Gastrocnemius medialis (tissue), 4 donors: ENCODE measurements around the gene PROKR2. TPM values are rescaled to one million over a fixed set of nuclear protein-coding genes. Genes with fewer than 3 reads are reported as not detected.

Experiments
- ATAC-seq, 2 donors: fragments of 150-250 bp; one replicate each; pipeline ENCODE4 v1.9.1; 2016
- DNase-seq, 2 donors: peaks; one replicate each; pipeline ENCODE4 v3.0.0-alpha.2; 2019
- H3K27ac ChIP-seq, 4 donors: fragments of 200-600 bp; sonication (generic); 1 replicate in 1 of 4; 2 replicates in 3 of 4; pipeline ENCODE4 v1.5.1; 2016 to 2018; ENCODE audit warnings: mild to moderate bottlenecking in 2 of 4, moderate library complexity in 1 of 4
- H3K27me3 ChIP-seq, 3 donors: fragments of 200-600 bp; sonication (generic) in 2 of 3; 1 replicate in 1 of 3; 2 replicates in 2 of 3; pipeline versions ENCODE4 v1.5.1 to v1.6.0; 2016 to 2019; ENCODE audit warnings: mild to moderate bottlenecking in 1 of 3, moderate library complexity in 1 of 3
- H3K36me3 ChIP-seq, 2 donors: fragments of 200-600 bp; sonication (generic) in 1 of 2; one replicate each; pipeline ENCODE4 v1.5.1; 2017 to 2018
- H3K4me1 ChIP-seq, 2 donors: fragments of 200-600 bp; sonication (generic) in 1 of 2; one replicate each; pipeline ENCODE4 v1.5.1; 2016 to 2017; ENCODE audit warnings: mild to moderate bottlenecking in 2 of 2
- H3K4me3 ChIP-seq, 4 donors: fragments of 200-600 bp; sonication (generic) in 3 of 4; 1 replicate in 1 of 4; 2 replicates in 3 of 4; pipeline ENCODE4 v1.5.1; 2016 to 2019; ENCODE audit warnings: mild to moderate bottlenecking in 2 of 4
- H3K9me3 ChIP-seq, 3 donors: fragments of 200-600 bp; sonication (generic) in 2 of 3; 1 replicate in 1 of 3; 2 replicates in 2 of 3; pipeline ENCODE4 v1.5.1; 2016 to 2019
- CTCF ChIP-seq, 5 experiments: fragments of 450-650 bp in 3 of 5; fragments of 200-600 bp in 2 of 5; sonication (generic) in 2 of 5; IDR thresholded peaks in 4 of 5; conservative IDR thresholded peaks in 1 of 5; 1 replicate in 4 of 5; 2 replicates in 1 of 5; pipeline ENCODE4 v1.5.1; 2016 to 2019; ENCODE audit warnings: antibody characterized with exemption in 5 of 5, mild to moderate bottlenecking in 3 of 5, moderate library complexity in 3 of 5
- POLR2A ChIP-seq, 2 donors: fragments of 450-650 bp; IDR thresholded peaks; one replicate each; pipeline ENCODE4 v1.6.1; 2017; ENCODE audit warnings: antibody characterized with exemption in 2 of 2, mild to moderate bottlenecking in 2 of 2, moderate library complexity in 2 of 2
- in situ Hi-C, 4 donors: fragments of 200-750 bp; cut with MboI; loops; one replicate each; pipeline versions ENCODE4 v1.15.0 to v1.8.0; 2017; ENCODE audit warnings: low sequenced_read_pairs in 4 of 4
- intact Hi-C: fragments of 100-400 bp; cut with DNase I; formaldehyde crosslinking; loops from one replicate; pipeline ENCODE4 v1.15.1; 2023; ENCODE audit warnings: low total_unique reads
- total RNA-seq, 4 donors: library from RNA; depleted of rRNA; stranded (reverse); fragments of >200 nt; gene quantifications; one replicate each; pipeline versions ENCODE4 v1.1.0 to v1.2.3, GENCODE V29; 2016

The PROKR2 gene
- total RNA-seq, 4 donors from 2014 or later, result not detected

- in situ Hi-C loops, result no loop called here
Observed at GRCh38 chr20:5309971-5310370, 6.8 kb downstream of the PROKR2 start.

GRCh38 chr20:5298811-5299210 lies 17.9 kb downstream of the PROKR2 start:
- H3K9me3 ChIP-seq, result no peaks in the 10 kb centered on the region
- no peaks in the 10 kb centered on the region for H3K36me3 ChIP-seq
- no peak for TF ChIP-seq CTCF (IDR thresholded peaks at IDR 0.05 in 4 of 5, conservative IDR thresholded peaks at IDR 0.05 in 1 of 5)
- TF ChIP-seq POLR2A (IDR thresholded peaks at IDR 0.05), result no peak
- H3K27me3 ChIP-seq, result no peaks in the 10 kb centered on the region
- ATAC-seq (no peak), DNase-seq (no peak)
- no peaks in the 10 kb centered on the region for H3K4me1 ChIP-seq
- no peak overlapping the region for H3K4me3 ChIP-seq
- in situ Hi-C loops (no loop called here), intact Hi-C loops (no loop called here)
- H3K27ac ChIP-seq, result no peak overlapping the region

More at GRCh38 chr20:5309971-5310370, 6.8 kb downstream of the PROKR2 start:
- TF ChIP-seq POLR2A (IDR thresholded peaks at IDR 0.05), result no peak
- no peak for TF ChIP-seq CTCF (IDR thresholded peaks at IDR 0.05 in 4 of 5, conservative IDR thresholded peaks at IDR 0.05 in 1 of 5)
- no peak for ATAC-seq
- no peak for DNase-seq
- Histone ChIP-seq H3K36me3 (no peaks in the 10 kb centered on the region), H3K27me3 (peaks cover 0 to 2% (median 0%) of the 10 kb centered on the region in 3 donors), H3K27ac (no peak overlapping the region), H3K4me3 (no peak overlapping the region), H3K9me3 (no peaks in the 10 kb centered on the region), H3K4me1 (no peaks in the 10 kb centered on the region)
- intact Hi-C loops, result no loop called here

GRCh38 chr20:5297280-5298004 lies 19.3 kb downstream of the PROKR2 start:
- Histone ChIP-seq H3K9me3 (no peaks in the 10 kb centered on the region), H3K4me3 (no peak overlapping the region), H3K27me3 (no peaks in the 10 kb centered on the region), H3K27ac (no peak overlapping the region), H3K4me1 (no peaks in the 10 kb centered on the region), H3K36me3 (no peaks in the 10 kb centered on the region)
- TF ChIP-seq POLR2A (IDR thresholded peaks at IDR 0.05) (no peak), CTCF (IDR thresholded peaks at IDR 0.05 in 4 of 5, conservative IDR thresholded peaks at IDR 0.05 in 1 of 5) (no peak)
- ATAC-seq, result no peak
- intact Hi-C loops, result no loop called here
- in situ Hi-C loops, result no loop called here
- DNase-seq, result no peak

GRCh38 chr20:5290596-5290995 lies 26.2 kb downstream of the PROKR2 start:
- H3K27ac ChIP-seq, result no peak overlapping the region
- no peak for ATAC-seq
- no peaks in the 10 kb centered on the region for H3K4me1 ChIP-seq
- H3K4me3 ChIP-seq, result no peak overlapping the region
- no peak for DNase-seq
- intact Hi-C loops (no loop called here), in situ Hi-C loops (no loop called here)
- TF ChIP-seq CTCF (IDR thresholded peaks at IDR 0.05 in 4 of 5, conservative IDR thresholded peaks at IDR 0.05 in 1 of 5) (no peak), POLR2A (IDR thresholded peaks at IDR 0.05) (no peak)
- no peaks in the 10 kb centered on the region for H3K9me3 ChIP-seq
- no peaks in the 10 kb centered on the region for H3K36me3 ChIP-seq
- H3K27me3 ChIP-seq, result no peaks in the 10 kb centered on the region

GRCh38 chr20:5282561-5282960 lies 34.2 kb downstream of the PROKR2 start:
- intact Hi-C loops (no loop called here), in situ Hi-C loops (no loop called here)
- H3K9me3 ChIP-seq, result no peaks in the 10 kb centered on the region
- H3K4me3 ChIP-seq, result no peak overlapping the region
- H3K27ac ChIP-seq, result no peak overlapping the region
- DNase-seq (no peak), ATAC-seq (no peak)
- TF ChIP-seq CTCF (IDR thresholded peaks at IDR 0.05 in 4 of 5, conservative IDR thresholded peaks at IDR 0.05 in 1 of 5) (no peak), POLR2A (IDR thresholded peaks at IDR 0.05) (no peak)
- no peaks in the 10 kb centered on the region for H3K27me3 ChIP-seq
- no peaks in the 10 kb centered on the region for H3K36me3 ChIP-seq
- no peaks in the 10 kb centered on the region for H3K4me1 ChIP-seq
